ENCODE results near the gene ADD1.

- no peak for TF ChIP-seq CTCF (IDR thresholded peaks at IDR 0.05)
- no peak for TF ChIP-seq POLR2A (IDR thresholded peaks at IDR 0.05)
Measured at GRCh38 chr4:2834001-2834921, 9.4 kb upstream of the ADD1 start.
